ENCODE measurements around the gene SCFD2.

Gene SCFD2

DNA sequence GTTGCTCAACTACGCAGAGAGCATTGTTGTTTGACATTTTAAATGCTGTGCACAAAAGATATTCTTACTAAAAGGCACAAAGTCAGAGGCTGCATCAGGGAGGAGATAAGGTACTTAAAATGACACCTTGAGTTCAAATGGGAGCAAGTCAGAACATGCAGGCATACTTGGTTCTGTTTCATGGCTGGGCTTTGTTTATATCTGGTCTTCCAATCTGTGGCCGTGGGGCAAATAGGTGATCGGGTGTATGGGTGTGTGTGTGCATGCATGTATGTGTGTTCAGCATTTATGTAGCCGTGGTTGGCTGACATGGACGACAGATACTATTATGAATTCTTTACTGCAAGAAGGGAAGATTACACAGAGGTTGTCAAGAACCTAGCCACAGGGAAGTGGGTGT lies 397.6 kb downstream of the SCFD2 start:
- no peaks in the 10 kb centered on the region for H3K27me3 ChIP-seq (ENCODE audit: insufficient read depth, low read length)
- H4K20me1 ChIP-seq (ENCODE audit: insufficient read depth, low read length) = no peaks in the 10 kb centered on the region
- H2AFZ ChIP-seq (ENCODE audit: low read length) = no peak overlapping the region
- no peaks in the 10 kb centered on the region for H3K36me3 ChIP-seq (ENCODE audit: insufficient read depth, low read length)
- no peak overlapping the region for H3K27ac ChIP-seq (ENCODE audit: low read depth, low read length, poor library complexity, severe bottlenecking)
- no peak overlapping the region for H3K4me2 ChIP-seq (ENCODE audit: low read length)
- no peak for TF ChIP-seq EZH2 (IDR thresholded peaks at IDR 0.05; ENCODE audit: borderline replicate concordance, low read length)
- TF ChIP-seq, protein P1, sequence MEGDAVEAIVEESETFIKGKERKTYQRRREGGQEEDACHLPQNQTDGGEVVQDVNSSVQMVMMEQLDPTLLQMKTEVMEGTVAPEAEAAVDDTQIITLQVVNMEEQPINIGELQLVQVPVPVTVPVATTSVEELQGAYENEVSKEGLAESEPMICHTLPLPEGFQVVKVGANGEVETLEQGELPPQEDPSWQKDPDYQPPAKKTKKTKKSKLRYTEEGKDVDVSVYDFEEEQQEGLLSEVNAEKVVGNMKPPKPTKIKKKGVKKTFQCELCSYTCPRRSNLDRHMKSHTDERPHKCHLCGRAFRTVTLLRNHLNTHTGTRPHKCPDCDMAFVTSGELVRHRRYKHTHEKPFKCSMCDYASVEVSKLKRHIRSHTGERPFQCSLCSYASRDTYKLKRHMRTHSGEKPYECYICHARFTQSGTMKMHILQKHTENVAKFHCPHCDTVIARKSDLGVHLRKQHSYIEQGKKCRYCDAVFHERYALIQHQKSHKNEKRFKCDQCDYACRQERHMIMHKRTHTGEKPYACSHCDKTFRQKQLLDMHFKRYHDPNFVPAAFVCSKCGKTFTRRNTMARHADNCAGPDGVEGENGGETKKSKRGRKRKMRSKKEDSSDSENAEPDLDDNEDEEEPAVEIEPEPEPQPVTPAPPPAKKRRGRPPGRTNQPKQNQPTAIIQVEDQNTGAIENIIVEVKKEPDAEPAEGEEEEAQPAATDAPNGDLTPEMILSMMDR (IDR thresholded peaks at IDR 0.05; ENCODE audit: low read length) = no peak
- no peak overlapping the region for H3K4me3 ChIP-seq (ENCODE audit: low read depth, low read length, poor library complexity, severe bottlenecking)
- no peaks in the 10 kb centered on the region for H3K9me3 ChIP-seq (ENCODE audit: low read length)
- H3F3A ChIP-seq (ENCODE audit: insufficient read depth, low read length) = no peaks in the 10 kb centered on the region
- H3K9ac ChIP-seq (ENCODE audit: low read length) = no peak overlapping the region
- no peaks in the 10 kb centered on the region for H3K9me2 ChIP-seq (ENCODE audit: low read depth, low read length)
- H3K4me1 ChIP-seq (ENCODE audit: insufficient read depth, low read length, severe bottlenecking) = no peaks in the 10 kb centered on the region
- no peaks in the 10 kb centered on the region for H3K79me2 ChIP-seq (ENCODE audit: insufficient read depth, low read length)

DNA sequence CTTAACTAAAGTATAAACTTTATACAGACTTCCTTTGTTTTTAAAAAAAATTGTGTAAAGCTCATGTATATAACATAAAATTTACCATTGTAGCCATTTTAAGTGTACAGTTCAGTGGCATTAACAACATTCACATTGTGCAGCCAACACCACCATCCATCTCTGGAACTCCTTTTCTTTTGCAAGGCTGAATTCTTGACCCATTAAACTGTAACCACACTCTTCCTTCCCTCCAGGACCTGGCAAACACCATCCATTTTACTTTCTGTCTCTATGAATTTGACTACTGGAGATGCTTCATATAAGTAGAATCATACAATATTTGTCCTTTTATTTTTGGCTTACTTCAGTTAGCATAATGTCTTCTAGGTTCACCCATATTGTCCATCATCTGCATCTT lies 399.1 kb downstream of the SCFD2 start:
- H3K79me2 ChIP-seq (ENCODE audit: insufficient read depth, low read length) = no peaks in the 10 kb centered on the region
- no peak for TF ChIP-seq EZH2 (IDR thresholded peaks at IDR 0.05; ENCODE audit: borderline replicate concordance, low read length)
- TF ChIP-seq, protein P1 (IDR thresholded peaks at IDR 0.05; ENCODE audit: low read length) = no peak
- no peak overlapping the region for H3K4me3 ChIP-seq (ENCODE audit: low read depth, low read length, poor library complexity, severe bottlenecking)
- no peak overlapping the region for H3K9ac ChIP-seq (ENCODE audit: low read length)
- H2AFZ ChIP-seq (ENCODE audit: low read length) = no peak overlapping the region
- H3K36me3 ChIP-seq (ENCODE audit: insufficient read depth, low read length) = no peaks in the 10 kb centered on the region
- no peaks in the 10 kb centered on the region for H3K9me3 ChIP-seq (ENCODE audit: low read length)
- H3K4me1 ChIP-seq (ENCODE audit: insufficient read depth, low read length, severe bottlenecking) = no peaks in the 10 kb centered on the region
- H3K4me2 ChIP-seq (ENCODE audit: low read length) = no peak overlapping the region
- no peaks in the 10 kb centered on the region for H3K27me3 ChIP-seq (ENCODE audit: insufficient read depth, low read length)
- H3F3A ChIP-seq (ENCODE audit: insufficient read depth, low read length) = no peaks in the 10 kb centered on the region
- no peaks in the 10 kb centered on the region for H4K20me1 ChIP-seq (ENCODE audit: insufficient read depth, low read length)
- H3K27ac ChIP-seq (ENCODE audit: low read depth, low read length, poor library complexity, severe bottlenecking) = no peak overlapping the region
- no peaks in the 10 kb centered on the region for H3K9me2 ChIP-seq (ENCODE audit: low read depth, low read length)

DNA sequence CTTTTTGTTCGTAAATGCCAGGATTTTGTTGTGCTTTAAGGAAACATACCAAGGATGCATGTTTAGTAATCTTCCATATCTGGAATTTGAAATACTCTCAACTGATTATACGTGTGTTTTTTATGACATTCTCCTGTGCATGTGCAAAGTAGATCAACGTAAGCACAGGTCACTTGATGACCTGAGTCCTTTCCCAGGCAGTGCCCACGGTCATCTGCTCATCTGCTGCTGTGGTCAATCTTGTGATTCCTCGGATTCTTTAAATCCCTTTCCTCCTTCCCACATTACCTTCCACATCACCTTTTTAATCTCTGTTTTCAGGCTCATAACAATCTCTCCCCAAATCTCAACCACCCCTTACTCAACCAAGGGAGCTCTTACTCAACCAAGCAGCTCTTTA lies 399.7 kb downstream of the SCFD2 start:
- TF ChIP-seq EZH2 (IDR thresholded peaks at IDR 0.05; ENCODE audit: borderline replicate concordance, low read length) = no peak
- TF ChIP-seq, protein P1 (IDR thresholded peaks at IDR 0.05; ENCODE audit: low read length) = no peak
- H3K4me3 ChIP-seq (ENCODE audit: low read depth, low read length, poor library complexity, severe bottlenecking) = no peak overlapping the region

More for the DNA sequence above, 399.7 kb downstream of the SCFD2 start:
- H3F3A ChIP-seq (ENCODE audit: insufficient read depth, low read length) = no peaks in the 10 kb centered on the region
- H3K4me1 ChIP-seq (ENCODE audit: insufficient read depth, low read length, severe bottlenecking) = no peaks in the 10 kb centered on the region
- no peaks in the 10 kb centered on the region for H3K36me3 ChIP-seq (ENCODE audit: insufficient read depth, low read length)
- H4K20me1 ChIP-seq (ENCODE audit: insufficient read depth, low read length) = no peaks in the 10 kb centered on the region
- H3K27me3 ChIP-seq (ENCODE audit: insufficient read depth, low read length) = no peaks in the 10 kb centered on the region
- no peak overlapping the region for H3K27ac ChIP-seq (ENCODE audit: low read depth, low read length, poor library complexity, severe bottlenecking)
- H3K9ac ChIP-seq (ENCODE audit: low read length) = no peak overlapping the region
- H3K9me3 ChIP-seq (ENCODE audit: low read length) = no peaks in the 10 kb centered on the region
- no peak overlapping the region for H2AFZ ChIP-seq (ENCODE audit: low read length)
- H3K79me2 ChIP-seq (ENCODE audit: insufficient read depth, low read length) = no peaks in the 10 kb centered on the region
- H3K9me2 ChIP-seq (ENCODE audit: low read depth, low read length) = no peaks in the 10 kb centered on the region
- no peak overlapping the region for H3K4me2 ChIP-seq (ENCODE audit: low read length)
